ENCODE results near the gene DCXR.

Gene DCXR

DNA sequence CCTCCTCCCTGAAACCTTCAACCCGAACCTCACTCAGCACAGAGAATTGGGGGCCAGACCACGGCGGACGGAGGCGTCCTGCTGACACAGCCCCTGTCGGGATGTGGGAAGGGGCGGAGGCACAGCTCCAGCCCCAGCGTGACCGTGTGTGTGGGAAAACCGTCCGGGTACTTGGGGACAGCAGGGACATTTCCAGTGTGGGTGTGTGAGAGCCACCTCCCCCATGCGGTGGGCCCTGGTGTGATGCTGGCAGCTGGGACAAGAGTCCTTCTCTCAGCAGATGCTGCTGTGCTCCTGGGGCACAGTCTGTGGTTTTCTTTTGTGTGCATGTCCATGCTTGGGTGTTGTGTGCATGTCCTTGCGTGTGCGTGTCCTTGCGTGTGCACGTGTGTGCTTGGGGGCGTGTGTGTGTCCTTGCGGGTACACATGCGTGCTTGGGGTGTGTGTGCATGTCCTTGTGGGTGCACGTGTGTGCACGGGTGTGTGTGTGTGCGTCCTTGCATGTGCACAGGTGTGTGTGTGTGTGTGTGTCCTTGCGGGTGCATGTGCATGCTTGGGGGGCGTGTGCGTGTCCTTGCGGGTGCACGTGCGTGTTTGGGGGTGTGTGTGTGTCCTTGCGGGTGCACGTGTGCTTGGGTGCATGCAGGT lies 31.7 kb downstream of the DCXR start:
- H3K4me3 ChIP-seq (ENCODE audit: low read depth, low read length), result no peak overlapping the region
- TF ChIP-seq, protein P1, sequence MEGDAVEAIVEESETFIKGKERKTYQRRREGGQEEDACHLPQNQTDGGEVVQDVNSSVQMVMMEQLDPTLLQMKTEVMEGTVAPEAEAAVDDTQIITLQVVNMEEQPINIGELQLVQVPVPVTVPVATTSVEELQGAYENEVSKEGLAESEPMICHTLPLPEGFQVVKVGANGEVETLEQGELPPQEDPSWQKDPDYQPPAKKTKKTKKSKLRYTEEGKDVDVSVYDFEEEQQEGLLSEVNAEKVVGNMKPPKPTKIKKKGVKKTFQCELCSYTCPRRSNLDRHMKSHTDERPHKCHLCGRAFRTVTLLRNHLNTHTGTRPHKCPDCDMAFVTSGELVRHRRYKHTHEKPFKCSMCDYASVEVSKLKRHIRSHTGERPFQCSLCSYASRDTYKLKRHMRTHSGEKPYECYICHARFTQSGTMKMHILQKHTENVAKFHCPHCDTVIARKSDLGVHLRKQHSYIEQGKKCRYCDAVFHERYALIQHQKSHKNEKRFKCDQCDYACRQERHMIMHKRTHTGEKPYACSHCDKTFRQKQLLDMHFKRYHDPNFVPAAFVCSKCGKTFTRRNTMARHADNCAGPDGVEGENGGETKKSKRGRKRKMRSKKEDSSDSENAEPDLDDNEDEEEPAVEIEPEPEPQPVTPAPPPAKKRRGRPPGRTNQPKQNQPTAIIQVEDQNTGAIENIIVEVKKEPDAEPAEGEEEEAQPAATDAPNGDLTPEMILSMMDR (IDR thresholded peaks at IDR 0.05; ENCODE audit: control insufficient read depth, extremely low read depth, insufficient read depth), result no peak
- DNase-seq (ENCODE audit: low read depth), result no peak

DNA sequence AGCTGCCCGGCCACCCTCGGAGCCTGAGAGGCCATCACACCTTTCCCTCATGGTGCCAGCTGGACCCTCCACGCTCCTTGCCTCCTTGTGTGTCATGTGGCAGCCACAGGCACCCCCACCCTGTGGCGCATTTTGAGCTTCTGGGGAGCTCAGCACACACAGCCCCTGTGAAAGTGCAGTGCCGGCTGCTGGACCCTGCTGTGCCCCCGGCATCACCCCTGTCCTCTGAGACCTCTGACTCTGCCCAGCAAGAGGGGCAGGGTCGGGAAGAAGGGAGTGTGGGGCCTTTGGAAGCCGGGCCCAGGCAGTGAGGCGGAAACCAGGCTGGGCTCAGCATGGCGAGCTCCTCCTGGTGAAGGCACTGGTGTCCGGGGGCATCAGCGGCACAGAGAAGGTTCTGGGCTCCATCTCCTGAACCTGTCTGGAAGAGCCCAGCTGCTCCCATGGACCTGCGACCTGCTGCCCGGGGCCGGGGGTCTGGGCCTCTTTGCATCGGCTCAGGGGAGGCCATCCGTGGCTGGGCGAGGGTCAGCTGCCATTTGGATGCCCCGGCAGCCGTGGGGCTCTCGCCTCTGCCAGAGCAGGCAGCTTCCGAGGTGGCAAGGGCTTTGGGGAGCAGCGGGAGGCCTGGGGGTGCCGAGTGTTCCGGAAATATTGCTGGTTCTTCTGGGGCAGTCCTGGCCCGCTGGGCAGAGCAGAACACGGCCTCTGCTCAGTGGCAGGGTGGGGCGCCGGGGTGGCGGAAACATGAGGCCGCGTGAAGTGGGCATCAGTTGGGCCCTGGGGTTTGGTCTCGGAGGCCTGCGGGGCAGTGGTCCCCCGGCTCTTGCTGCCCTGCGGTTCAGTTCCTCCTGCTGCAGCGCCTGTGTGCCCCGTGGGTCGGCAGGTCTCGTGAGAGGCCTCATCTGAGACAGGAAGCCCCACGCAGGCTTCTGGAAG lies 32.7 kb downstream of the DCXR start:
- no peak for DNase-seq (ENCODE audit: low read depth)

DNA sequence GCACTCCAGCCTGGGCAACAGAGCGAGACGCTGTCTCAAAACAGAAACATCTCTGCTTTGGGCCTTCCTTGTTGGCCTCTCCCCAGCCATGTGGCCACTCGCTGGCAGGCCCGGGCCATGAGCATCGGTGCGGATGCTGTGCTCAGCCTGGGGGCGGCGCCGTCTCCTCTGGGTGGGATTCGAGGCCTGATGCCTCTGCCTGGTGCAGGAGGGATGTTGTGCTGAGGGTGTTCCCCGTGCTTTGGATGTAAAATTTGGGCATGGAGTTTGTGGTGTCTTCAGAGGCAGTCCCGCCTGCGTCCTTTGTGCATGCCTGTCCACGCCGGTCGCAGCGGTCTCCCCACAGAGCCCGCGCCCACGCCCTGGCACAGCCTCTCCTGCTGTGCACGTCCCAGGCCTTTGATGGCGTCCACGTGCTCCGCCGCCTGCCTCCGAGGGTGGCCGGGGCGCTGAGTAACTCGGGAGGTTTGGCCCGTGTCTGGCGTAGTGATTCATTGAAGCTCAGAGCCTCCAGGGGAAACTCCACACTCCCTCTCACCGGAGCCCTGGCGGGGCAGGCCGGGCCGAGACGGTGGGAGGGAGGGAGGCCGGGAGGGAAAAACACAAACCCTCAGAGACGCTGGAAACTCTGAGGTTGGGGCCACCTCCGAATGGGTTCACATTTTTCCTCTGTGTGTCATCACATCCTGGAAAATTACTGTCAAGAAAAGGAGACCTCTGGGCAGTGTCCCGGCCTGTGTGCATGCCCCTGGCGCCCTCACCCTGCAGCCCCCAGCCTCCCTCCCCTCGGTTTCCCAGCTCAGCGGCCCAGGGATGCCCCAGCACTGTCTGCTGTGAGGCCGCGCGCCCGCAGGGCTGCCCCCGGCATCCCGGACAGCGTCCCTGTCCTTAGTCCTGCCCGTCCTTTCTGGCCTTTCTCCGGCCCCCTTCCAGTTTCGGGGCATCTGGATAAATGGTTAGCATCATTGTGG lies 33.8 kb downstream of the DCXR start:
- DNase-seq (ENCODE audit: low read depth), result no peak
- H3K4me3 ChIP-seq (ENCODE audit: low read depth, low read length), result no peak overlapping the region
- TF ChIP-seq, protein P1 (IDR thresholded peaks at IDR 0.05; ENCODE audit: control insufficient read depth, extremely low read depth, insufficient read depth), result no peak

More for the DNA sequence above, 32.7 kb downstream of the DCXR start:
- TF ChIP-seq, protein P1 (IDR thresholded peaks at IDR 0.05; ENCODE audit: control insufficient read depth, extremely low read depth, insufficient read depth), result no peak
- H3K4me3 ChIP-seq (ENCODE audit: low read depth, low read length), result no peak overlapping the region

DNA sequence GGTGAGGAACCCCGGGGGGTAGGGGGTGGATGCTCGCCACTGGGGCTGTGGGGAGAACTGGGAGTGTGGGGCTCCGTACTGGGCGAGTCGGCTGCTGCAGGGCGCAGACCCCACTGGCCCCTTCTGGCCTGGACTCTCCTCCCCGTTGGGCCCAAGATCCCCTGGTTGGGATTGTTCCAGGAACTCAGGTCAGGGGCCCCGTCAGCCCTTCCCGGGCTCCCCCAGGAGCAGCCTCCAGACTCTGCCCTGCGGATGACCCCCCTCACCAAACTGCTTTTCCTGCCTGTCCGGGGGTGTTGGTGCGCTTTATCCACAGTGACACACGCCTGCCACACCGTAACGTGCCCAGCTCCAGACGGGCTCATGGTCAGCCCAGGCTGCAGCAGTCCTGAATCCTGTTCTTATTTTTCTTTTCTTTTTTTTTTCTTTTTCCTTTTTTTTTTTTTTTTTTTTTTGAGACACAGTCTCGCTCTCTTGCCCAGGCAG lies 35.9 kb downstream of the DCXR start:
- no peak overlapping the region for H3K4me3 ChIP-seq (ENCODE audit: low read depth, low read length)
- TF ChIP-seq, protein P1 (IDR thresholded peaks at IDR 0.05; ENCODE audit: control insufficient read depth, extremely low read depth, insufficient read depth), result no peak
- DNase-seq (ENCODE audit: low read depth), result no peak

DNA sequence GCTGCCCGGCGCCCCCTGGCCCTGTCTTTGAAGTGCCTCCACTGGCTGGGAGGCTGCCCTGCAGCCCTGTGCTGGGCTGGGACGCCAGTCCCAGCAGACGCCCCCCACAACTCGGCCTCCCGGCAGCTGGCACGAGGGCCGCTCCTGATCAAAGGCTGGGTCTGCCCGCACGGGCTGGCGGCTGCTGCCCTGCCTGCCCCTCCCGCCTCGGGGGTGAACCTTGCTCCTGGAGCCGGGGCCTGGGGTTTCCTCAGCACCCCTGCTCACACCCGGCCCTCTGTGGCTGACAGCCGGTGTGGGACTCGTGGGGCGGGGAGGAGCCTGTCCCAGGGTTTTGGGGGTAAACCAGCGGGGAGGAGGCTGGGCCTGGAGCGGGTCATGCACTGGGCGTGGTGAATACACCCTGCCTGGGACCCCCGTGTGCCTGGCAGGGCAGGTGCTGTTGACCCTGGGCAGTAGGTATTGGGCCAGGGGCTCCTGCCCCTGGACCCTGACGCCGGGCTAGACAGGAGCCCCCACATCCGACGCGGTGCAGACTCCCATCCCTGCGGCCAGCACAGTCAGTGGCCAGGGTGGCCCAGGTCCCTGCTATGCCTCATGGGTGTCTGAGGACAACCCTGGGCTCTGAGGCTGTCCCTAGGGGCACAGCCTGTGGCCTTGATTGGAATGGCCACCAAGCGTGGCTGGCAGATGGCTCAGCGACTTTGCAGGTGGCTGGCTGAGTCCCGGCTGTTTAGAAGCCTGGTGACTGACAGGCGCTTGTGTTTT lies 36.5 kb downstream of the DCXR start:
- TF ChIP-seq, protein P1 (IDR thresholded peaks at IDR 0.05; ENCODE audit: control insufficient read depth, extremely low read depth, insufficient read depth), result no peak
- H3K4me3 ChIP-seq (ENCODE audit: low read depth, low read length), result no peak overlapping the region
- no peak for DNase-seq (ENCODE audit: low read depth)
